ENCODE measurements around the gene CFAP410.

DNA sequence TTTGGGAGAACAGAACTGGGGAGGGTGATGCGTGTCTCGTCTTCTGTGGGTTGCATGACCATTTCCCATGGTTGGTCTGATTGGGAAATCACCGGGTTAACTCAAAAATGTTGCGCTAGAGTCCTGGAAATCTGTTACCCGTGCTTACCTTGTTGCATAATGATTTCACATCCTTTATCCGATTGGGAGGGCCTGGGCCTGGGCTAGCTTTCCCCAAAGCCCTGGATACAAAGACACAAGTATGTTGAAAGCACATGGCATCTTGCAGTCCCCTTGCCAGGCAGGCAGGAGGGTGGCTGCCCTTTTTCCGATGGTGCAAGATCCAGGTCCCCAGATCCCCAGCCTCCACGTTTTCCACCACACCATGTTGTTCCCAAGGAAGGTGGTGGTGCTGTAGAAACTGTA is 14.8 kb upstream of the CFAP410 start:
- TF ChIP-seq SUZ12 (IDR thresholded peaks at IDR 0.05; ENCODE audit: low read depth, low read length) (no peak), ZNF607 (CRISPR knock-in tag; IDR thresholded peaks at IDR 0.05; ENCODE audit: borderline replicate concordance) (no peak), MTA3 (CRISPR knock-in tag; IDR thresholded peaks at IDR 0.05) (no peak), ZNF138 (CRISPR knock-in tag; IDR thresholded peaks at IDR 0.05; ENCODE audit: low read depth) (no peak), ATF7 (IDR thresholded peaks at IDR 0.05) (no peak), ATF7 (CRISPR knock-in tag; IDR thresholded peaks at IDR 0.05) (no peak), RELA (CRISPR knock-in tag; IDR thresholded peaks at IDR 0.05) (no peak), MYC (CRISPR knock-in tag; IDR thresholded peaks at IDR 0.05; ENCODE audit: borderline replicate concordance) (no peak), HCFC1 (IDR thresholded peaks at IDR 0.05; ENCODE audit: low read depth, low read length) (no peak)
- TF ChIP-seq, protein P1, sequence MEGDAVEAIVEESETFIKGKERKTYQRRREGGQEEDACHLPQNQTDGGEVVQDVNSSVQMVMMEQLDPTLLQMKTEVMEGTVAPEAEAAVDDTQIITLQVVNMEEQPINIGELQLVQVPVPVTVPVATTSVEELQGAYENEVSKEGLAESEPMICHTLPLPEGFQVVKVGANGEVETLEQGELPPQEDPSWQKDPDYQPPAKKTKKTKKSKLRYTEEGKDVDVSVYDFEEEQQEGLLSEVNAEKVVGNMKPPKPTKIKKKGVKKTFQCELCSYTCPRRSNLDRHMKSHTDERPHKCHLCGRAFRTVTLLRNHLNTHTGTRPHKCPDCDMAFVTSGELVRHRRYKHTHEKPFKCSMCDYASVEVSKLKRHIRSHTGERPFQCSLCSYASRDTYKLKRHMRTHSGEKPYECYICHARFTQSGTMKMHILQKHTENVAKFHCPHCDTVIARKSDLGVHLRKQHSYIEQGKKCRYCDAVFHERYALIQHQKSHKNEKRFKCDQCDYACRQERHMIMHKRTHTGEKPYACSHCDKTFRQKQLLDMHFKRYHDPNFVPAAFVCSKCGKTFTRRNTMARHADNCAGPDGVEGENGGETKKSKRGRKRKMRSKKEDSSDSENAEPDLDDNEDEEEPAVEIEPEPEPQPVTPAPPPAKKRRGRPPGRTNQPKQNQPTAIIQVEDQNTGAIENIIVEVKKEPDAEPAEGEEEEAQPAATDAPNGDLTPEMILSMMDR (CRISPR knock-in tag; IDR thresholded peaks at IDR 0.05): no peak
- TF ChIP-seq, protein P2, sequence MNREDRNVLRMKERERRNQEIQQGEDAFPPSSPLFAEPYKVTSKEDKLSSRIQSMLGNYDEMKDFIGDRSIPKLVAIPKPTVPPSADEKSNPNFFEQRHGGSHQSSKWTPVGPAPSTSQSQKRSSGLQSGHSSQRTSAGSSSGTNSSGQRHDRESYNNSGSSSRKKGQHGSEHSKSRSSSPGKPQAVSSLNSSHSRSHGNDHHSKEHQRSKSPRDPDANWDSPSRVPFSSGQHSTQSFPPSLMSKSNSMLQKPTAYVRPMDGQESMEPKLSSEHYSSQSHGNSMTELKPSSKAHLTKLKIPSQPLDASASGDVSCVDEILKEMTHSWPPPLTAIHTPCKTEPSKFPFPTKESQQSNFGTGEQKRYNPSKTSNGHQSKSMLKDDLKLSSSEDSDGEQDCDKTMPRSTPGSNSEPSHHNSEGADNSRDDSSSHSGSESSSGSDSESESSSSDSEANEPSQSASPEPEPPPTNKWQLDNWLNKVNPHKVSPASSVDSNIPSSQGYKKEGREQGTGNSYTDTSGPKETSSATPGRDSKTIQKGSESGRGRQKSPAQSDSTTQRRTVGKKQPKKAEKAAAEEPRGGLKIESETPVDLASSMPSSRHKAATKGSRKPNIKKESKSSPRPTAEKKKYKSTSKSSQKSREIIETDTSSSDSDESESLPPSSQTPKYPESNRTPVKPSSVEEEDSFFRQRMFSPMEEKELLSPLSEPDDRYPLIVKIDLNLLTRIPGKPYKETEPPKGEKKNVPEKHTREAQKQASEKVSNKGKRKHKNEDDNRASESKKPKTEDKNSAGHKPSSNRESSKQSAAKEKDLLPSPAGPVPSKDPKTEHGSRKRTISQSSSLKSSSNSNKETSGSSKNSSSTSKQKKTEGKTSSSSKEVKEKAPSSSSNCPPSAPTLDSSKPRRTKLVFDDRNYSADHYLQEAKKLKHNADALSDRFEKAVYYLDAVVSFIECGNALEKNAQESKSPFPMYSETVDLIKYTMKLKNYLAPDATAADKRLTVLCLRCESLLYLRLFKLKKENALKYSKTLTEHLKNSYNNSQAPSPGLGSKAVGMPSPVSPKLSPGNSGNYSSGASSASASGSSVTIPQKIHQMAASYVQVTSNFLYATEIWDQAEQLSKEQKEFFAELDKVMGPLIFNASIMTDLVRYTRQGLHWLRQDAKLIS (CRISPR knock-in tag; IDR thresholded peaks at IDR 0.05): no peak
- TF ChIP-seq, protein P3, sequence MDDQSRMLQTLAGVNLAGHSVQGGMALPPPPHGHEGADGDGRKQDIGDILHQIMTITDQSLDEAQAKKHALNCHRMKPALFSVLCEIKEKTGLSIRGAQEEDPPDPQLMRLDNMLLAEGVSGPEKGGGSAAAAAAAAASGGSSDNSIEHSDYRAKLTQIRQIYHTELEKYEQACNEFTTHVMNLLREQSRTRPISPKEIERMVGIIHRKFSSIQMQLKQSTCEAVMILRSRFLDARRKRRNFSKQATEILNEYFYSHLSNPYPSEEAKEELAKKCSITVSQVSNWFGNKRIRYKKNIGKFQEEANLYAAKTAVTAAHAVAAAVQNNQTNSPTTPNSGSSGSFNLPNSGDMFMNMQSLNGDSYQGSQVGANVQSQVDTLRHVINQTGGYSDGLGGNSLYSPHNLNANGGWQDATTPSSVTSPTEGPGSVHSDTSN (CRISPR knock-in tag; IDR thresholded peaks at IDR 0.05; ENCODE audit: borderline replicate concordance): no peak
